Measurements from ENCODE around the gene SLC6A19. TPM values are rescaled to one million over a fixed set of nuclear protein-coding genes. Genes with fewer than 3 reads are reported as not detected.
"Not testable (repeated sequence)": the region's sequence is repeated elsewhere in the genome, so short reads cannot be mapped to it uniquely, and the experiment has no call there.

SLC6A19 gene
- total RNA-seq, 1 donor from 2014 or later: 0.32 TPM

DNA sequence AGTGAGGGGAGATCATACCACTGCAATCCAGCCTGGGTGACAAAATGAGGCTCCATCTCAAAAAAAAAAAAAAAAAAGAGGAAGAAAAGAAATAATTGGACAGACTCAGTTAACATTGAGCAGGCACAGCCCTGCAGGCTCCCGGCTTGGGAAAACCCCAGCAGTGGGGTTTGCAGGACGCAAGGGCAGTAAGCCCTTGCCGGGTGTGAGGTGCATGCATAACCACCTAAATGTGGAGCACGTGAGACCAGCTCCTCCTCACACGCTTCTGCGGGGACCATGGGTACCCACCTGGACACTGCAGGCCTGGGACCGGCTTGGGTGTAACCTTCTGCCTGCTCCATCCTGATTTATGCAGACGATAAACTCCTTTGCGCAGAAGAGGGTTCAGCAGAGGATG, 19.0 kb downstream of the SLC6A19 start:
- no peak for DNase-seq (ENCODE audit: low spot score)

DNA sequence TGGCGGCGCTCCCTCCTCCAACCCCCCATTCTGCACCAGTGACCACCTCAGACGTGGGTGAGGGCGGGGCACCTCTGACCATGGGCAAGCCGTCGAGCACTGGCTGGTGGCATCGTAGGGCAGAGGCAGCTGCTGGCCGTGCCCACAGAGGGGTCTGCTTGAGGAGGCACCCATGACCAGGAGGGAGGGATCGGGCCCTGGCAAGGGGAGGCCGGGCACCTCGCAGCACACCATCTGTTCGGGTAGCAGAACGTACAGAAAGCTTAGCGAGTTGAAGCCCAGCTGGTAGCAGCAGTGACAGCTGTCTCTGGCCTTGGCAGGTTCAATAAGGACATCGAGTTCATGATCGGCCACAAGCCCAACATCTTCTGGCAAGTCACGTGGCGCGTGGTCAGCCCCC, 19.4 kb downstream of the SLC6A19 start:
- no peak for DNase-seq (ENCODE audit: low spot score)

DNA sequence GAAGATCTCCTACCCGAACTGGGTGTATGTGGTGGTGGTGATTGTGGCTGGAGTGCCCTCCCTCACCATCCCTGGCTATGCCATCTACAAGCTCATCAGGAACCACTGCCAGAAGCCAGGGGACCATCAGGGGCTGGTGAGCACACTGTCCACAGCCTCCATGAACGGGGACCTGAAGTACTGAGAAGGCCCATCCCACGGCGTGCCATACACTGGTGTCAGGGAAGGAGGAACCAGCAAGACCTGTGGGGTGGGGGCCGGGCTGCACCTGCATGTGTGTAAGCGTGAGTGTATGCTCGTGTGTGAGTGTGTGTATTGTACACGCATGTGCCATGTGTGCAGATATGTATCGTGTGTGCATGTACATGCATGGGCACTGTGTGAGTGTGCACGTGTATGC, 20.3 kb downstream of the SLC6A19 start:
- DNase-seq (ENCODE audit: low spot score): no peak

DNA sequence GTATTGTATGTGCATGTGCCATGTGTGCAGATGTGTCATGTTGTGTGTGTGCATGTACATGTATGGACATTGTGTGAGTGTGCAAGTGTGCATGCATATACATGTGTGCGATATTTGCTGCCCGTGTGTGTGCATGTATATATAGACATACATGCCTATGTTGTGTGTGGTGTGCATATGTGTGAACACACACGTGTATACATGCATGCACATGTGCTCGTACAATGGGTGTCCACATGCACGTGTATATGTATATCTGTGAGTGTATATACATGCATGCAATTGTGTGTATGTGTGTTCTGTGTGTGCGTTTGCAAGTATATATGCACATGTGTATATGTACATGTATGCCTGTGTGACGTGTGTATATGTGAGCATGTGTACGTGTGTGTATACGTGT, 20.8 kb downstream of the SLC6A19 start:
- no peak for DNase-seq (ENCODE audit: low spot score)

DNA sequence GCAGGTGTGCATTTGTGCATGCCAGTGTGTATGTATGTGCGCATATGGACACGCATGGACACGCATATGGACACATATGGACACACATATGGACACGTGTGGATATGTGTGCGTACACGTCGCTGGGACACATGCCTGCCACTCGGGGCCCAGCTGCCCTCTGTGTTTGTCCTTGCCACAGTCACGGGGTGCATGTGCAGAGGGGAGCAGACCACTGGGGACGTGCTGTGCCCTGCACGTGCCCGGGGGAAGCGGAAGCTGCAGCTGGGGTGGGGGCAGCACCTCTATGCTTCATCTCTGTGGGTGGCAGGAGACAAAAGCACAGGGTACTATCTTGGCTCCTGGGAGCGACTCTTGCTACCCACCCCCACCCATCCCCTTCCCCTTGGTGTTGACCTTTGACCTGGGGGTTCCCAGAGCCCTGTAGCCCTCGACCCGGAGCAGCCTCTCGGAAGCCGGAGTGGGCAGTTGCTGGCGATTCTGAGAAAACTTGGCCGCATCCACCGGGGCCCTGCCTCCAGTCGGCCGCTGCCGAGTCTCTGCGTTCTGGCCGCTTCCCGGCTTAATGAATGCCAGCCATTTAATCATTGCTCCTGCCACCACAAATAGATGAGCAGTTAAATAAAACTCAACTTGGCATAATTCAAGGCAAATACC, 21.4 kb downstream of the SLC6A19 start:
- no peak for DNase-seq (ENCODE audit: low spot score)

DNA sequence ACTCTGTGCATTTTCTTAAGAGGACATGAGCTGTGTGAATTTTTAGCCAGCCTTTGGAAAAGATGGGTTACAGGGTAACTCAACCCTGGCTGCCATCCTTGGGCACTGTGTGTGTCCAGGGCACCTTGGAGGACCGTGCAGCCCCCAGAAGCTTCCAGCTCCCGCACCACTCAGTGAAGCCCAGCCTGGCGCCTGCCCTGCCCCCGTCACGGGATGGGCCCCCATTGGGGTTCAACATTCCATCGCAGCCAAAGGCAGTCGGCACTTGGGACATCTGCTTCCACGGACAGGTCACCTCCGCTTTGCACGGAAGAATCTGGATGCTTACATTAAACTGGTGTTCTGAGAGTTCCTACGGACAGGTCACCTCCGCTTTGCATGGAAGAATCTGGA, 21.9 kb downstream of the SLC6A19 start:
- DNase-seq (ENCODE audit: low spot score): no peak

DNA sequence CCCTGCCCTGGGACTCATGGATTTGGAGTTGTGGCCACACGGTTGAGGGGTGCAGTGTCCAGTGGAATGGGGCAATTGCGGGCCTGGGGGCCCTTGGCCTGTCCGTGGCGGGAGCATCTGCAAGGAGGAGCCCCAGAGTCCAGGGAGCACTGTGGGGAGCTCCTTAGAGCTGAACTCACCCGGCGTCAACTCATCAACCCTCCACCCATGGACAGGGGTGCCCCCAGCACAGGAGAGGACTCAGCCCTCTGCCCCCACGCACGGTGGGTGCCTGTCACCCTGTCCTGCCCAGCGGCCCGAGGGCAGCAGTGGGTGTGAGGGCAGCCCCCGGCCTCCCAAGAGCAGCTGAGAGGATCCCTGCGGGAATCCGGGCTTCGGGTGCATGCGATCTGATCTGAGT, 23.2 kb downstream of the SLC6A19 start:
- DNase-seq (ENCODE audit: low spot score): no peak

DNA sequence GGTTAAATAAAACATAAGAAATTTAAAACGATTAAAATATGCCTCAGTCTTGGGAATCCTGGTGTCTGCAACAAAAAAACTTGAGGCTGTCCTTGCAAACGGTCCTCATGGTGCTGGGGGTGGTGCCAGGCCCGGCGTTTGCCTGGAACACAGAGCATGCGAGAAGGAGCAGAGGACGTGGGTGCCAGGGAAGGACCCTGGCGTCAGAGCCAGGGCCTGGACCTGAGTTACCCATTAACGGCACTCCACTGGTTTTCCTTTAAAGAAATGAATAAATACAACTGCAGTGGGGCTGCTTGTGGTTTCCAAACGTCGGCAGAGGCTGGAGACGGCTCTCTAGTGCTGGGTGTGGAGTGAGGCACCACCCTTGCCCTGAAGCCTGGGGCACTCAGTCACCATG, 23.7 kb downstream of the SLC6A19 start, which contains the start of gene SLC6A18:
TSS of gene SLC6A18 (plus strand) at position 301 of the 400 bp plus-strand sequence. CDS start at position 398, 97 bp downstream.
- DNase-seq (ENCODE audit: low spot score): no peak

DNA sequence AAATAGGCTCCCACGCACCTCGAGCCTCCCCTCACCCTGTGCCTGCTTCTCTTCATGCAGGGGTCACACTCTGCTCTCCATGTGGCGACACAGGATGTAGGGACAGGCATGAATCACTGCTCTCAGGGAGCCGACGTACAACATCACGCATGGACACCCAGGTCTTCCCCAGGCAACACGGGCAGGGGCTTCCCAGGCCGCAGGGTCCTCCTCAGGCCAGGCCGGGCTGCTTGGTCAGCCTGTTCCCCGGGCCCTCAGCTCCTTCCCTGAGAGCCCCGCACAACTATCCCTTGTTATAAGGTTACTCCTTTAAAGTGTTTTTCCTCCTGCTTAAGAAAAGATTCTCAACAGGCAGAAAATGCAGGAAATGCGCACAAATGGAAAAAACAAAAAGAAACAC, 24.8 kb downstream of the SLC6A19 start:
- no peak for DNase-seq (ENCODE audit: low spot score)

DNA sequence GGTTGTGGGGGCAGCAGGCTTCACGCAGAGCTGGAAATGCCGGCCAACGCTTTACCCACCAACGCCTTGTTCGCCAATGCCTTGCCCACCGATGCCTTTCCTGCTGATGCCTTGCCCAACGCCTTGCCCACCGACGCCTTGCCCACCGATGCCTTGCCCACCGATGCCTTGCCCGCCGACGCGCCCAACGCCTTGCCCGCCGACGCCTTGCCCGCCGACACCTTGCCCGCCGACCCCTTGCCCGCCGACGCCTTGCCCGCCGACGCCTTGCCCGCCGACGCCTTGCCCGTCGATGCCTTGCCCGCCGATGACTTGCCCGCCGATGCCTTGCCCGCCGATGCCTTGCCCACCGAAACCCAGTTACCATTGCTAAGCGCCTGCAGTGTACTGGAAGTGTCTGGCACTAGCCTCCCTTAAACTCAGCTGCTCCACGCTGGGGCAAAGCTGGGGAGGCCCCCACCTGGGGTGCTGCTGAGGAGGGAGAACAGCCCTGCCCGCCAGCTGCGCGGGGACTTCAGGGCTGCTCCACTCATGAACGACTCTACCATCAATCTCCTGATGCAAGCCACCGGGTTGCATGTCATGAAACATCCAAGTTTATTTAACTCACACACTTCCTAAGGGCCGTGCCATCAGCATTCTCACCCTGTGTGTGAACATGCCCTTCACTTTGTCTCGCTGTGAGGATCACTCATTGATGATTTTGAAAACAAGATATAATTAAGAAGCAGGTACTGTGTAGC, 25.6 kb downstream of the SLC6A19 start:
- no peak for DNase-seq (ENCODE audit: low spot score)

DNA sequence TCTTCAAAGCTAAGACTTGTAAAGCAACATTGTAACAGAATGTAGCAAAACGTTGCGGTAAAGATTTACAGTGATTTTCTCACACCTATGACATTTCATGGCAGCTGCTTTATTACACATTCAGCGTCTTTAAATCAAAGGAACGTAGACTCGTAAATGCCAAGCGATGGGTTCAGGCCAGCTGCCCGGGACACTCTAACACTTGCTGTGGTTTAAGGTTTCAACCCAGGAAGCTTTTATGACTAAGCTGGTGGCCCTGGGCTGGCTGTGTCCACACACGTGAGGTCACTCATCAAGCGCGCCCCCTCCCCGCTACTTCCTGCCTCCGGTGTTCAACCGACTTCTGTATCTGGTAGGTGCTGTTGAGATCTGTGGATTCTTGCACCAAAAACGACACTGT, 26.3 kb downstream of the SLC6A19 start:
- DNase-seq (ENCODE audit: low spot score): no peak

DNA sequence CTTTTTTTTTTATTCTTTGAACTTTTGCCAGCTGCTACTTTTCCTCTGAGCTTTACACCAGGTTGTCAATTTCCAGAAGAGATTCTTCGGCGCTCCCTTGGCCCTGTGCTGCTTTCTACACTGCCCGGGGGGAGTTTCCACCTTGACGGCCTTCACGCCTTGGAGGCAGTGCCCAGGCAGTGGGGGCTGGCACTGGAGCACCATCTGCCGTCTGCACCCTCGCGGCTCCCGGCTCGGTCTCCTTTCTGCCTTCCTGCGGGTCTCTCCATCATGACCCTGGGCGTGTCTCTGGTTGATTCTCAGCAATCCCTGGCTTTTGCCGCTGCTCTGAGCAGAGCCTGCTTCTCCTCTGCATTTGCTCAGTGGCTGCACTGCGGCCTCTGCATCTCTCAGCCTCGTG, 26.7 kb downstream of the SLC6A19 start:
- no peak for DNase-seq (ENCODE audit: low spot score)

DNA sequence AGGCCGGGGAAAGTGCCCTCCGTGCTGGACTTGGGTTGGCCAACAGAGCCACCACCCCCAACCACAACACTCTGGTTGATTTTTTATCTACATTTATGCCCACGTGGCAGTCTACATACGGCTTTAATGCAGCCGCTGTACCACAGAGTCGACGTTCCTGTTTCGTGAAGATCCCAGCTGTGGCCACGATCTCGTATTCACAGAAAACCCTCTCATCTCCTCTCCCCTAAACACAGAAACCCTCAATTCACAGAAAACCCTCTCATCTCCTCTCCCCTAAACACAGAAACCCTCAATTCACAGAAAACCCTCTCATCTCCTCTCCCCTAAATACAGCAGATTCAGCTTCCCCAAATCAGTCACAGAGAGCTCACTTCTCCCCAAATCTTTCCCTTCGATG, 27.6 kb downstream of the SLC6A19 start:
- DNase-seq (ENCODE audit: low spot score): not testable (repeated sequence)

DNA sequence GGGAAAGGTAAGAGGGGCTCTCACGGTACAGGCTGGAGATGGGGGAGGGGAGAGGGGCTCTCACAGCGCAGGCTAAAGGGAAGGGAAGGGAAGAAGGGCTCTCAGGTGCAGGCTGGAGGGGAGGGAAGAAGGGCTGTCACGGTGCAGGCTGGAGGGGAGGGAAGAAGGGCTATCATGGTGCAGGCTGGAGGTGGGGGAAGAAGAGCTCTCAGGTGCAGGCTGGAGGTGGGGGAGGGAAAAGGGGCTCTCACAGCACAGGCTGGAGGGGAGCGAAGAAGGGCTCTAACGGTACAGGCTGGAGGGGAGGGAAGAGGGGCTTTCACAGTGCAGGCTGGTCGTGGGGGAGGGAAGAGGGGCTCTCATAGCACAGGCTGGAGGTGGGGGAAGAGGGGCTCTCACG, 28.4 kb downstream of the SLC6A19 start:
- DNase-seq (ENCODE audit: low spot score): no peak

DNA sequence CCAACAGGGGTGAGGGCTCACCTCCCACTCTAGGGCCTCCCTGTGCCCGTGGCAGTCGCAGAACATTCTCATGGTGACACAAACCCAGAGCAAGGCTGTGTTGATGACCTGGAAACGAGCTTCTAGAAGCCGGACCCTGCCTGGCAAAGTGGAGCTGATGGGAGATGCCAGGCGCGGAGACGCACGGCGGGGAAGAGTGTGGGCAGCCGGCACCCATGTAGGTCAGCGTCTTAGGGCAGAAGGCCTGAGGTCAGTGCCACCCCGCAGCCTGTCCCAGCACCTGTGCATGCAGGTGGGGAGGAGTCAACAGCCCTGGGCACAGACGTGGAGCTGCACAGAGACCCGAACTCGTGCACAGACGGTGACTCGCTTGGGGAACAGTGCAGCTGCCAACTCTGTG, 29.2 kb downstream of the SLC6A19 start:
- no peak for DNase-seq (ENCODE audit: low spot score)

DNA sequence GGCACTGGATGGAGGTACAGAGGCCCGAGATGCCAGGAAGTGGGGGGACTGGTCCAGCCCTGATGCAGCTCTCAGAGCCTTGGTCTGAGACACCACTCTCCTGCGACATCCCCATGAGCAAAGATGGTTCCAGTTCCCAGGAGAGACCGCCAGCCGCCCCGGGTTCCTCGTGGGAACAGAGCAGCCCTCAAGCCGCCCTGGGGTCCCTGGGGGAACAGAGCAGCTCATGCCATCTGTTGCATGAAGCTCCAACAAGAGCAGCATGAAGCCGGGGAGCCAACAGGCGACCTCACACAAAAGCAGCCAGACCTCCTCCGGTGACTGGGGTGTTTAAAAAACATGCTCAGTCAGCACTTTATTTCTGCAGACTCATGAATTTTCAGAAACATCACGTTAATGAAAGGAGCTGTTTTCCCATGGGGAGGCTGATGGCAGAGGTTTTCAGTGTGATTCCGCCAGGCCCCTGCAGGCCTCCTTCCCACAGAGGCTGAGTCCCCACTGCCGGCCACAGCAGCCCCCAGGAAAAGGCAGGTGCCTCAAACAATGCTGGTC, 30.0 kb downstream of the SLC6A19 start:
- no peak for DNase-seq (ENCODE audit: low spot score)

DNA sequence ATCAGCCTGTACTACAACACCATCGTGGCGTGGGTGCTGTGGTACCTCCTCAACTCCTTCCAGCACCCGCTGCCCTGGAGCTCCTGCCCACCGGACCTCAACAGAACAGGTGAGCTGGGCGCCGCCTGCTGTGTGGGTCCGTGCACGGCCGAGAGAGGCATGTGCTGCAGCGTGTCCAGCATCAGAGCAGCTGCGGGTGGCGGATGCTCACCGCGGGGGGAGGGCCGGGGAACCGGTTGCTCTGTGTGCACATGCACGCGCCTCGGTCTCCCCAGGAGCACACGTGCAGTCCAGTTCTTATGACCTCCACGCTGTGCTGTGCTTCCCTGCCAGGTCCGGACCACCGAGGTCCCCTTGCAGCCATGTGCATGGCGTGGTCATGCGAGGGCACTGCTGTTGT, 31.4 kb downstream of the SLC6A19 start:
- DNase-seq (ENCODE audit: low spot score): no peak

DNA sequence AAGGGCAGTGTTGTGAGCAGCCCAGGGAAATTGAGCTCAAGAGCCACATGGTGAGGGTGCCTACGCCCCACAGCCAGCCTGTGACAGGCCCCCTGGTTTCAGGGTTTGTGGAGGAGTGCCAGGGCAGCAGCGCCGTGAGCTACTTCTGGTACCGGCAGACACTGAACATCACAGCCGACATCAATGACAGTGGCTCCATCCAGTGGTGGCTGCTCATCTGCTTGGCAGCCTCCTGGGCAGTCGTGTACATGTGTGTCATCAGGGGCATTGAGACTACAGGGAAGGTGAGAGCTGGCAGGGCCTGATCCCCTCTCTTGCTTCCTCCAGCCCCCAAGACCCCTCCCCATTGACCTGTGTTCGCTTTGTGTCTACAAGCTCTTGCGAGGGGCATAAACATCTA, 34.0 kb downstream of the SLC6A19 start:
- no peak for DNase-seq (ENCODE audit: low spot score)

DNA sequence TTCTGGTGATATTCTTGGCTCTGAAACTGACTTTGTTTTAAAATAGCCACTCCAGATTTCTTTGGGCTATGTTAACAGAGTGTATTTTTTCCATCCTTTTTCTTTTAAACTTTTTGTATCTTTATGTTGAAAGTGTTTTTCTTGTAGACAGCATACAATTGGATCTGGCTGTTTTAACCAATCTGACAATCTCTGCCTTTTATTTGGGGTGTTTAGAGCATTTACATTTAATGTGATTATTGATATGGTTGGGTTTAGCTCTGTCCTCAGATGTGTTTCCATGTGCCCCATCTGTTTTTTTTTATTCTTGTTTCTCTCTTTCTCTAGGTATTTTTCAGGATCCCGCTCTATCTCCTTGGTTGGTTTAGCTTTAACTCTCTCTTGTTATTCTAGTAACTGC, 34.4 kb downstream of the SLC6A19 start:
- no peak for DNase-seq (ENCODE audit: low spot score)

DNA sequence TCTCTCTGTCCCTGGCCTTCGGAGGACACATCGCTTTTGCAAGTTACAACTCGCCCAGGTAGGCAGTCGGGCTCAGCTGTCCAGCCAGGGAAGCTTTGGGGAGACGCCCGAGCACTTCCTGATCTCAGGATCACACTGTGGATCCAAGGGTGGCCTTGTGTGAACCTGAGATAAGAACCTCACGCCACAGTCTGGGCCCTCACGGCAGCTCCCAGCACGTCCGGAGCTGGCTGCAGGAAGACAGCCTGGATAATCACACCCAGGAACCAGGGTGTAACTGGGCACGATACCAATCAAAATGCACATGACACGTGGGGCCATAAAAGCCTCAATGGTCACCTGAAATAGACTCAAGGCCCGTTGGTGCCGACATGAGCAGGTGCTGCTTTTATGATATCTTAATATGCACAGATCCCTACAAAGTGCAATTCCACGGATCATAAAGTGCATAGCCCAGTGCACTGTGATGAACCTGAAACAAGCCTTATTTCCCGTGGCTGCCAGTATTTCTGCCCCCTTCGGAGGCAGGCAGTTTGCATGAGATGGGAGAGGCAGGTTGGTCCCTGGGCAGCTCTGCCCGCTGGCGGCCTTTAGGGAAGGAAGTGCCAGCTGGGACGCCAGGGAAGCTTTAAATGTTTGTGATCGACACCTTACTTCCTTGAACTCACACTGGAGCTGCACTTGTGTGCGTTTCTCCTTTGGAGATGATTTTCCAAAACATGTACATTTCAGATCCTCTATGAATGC, 38.3 kb downstream of the SLC6A19 start:
- DNase-seq (ENCODE audit: low spot score): no peak

DNA sequence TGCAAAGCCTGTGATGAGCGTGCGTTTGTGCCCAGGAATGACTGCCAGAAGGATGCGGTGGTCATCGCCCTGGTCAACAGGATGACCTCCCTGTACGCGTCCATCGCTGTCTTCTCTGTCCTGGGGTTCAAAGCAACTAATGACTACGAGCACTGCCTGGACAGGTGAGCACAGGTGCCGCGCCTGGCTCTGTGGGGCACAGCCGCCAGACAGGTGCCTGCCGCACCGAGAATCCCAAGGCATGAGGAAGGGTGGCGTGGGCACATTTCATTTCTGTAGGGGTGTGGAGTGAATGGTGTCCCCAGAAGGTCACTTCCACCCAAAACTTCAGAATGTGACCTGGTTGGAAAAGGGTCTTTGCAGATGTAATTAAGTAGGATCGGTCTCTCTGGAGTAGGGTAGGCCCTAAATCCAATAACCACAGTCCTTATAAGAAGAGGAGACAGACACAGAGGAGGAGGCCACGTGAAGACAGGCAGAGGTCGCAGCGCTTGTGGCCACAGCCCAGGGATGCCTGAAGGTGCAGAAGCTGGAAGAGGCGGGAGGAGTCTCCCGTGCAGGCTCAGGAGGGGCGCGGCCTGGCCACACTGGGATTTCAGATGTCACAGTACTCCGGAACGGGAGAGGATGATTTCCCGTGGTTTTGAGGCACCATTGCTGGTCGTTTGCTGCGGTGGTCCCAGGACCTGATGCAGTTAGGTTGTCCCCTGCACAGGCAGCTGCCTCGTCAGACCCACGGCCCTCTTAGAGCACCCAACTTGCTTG, 39.3 kb downstream of the SLC6A19 start:
- no peak for DNase-seq (ENCODE audit: low spot score)

All from mesenteric fat pad (tissue), 1 donor.